Measurements from ENCODE around the gene PIK3R2.
A peak's percentile ranks its signal among the peaks of the same experiment; 100 is the strongest.
"Not testable (repeated sequence)": the region's sequence is repeated elsewhere in the genome, so short reads cannot be mapped to it uniquely, and the experiment has no call there.

The PIK3R2 gene

GRCh38 chr19:18152817-18153555, at the start of gene PIK3R2:
Gene PIK3R2, plus strand, starts transcription at chr19:18153163. Its CDS starts 2,717 bp downstream, at chr19:18155880.
- peak; percentile 96 to 99 for DNase-seq (ENCODE audit: low read depth in 2 of 2)

- no peak for DNase-seq (ENCODE audit: low read depth in 2 of 2)
These were observed 48.2 kb upstream of the PIK3R2 start for GRCh38 chr19:18104793-18105131.

GRCh38 chr19:18105259-18105658, 47.7 kb upstream of the PIK3R2 start:
- DNase-seq (ENCODE audit: low read depth in 2 of 2) = not testable (repeated sequence)

- no peak for DNase-seq (ENCODE audit: low read depth in 2 of 2)
These were observed 45.7 kb upstream of the PIK3R2 start for GRCh38 chr19:18107235-18107634.

GRCh38 chr19:18108897-18109296, 44.1 kb upstream of the PIK3R2 start:
- DNase-seq (ENCODE audit: low read depth in 2 of 2) = no peak

- DNase-seq (ENCODE audit: low read depth in 2 of 2) = no peak
These were observed 43.6 kb upstream of the PIK3R2 start for GRCh38 chr19:18109341-18109732.

GRCh38 chr19:18109733-18110608, 43.0 kb upstream of the PIK3R2 start:
- DNase-seq (ENCODE audit: low read depth in 2 of 2) = peak; percentile 37 to 61

GRCh38 chr19:18110609-18111232, 42.2 kb upstream of the PIK3R2 start:
- no peak for DNase-seq (ENCODE audit: low read depth in 2 of 2)

- peak; percentile 71 to 81 for DNase-seq (ENCODE audit: low read depth in 2 of 2)
These were observed 39.9 kb upstream of the PIK3R2 start for GRCh38 chr19:18112989-18113478.

- no peak for DNase-seq (ENCODE audit: low read depth in 2 of 2)
These were observed 39.1 kb upstream of the PIK3R2 start for GRCh38 chr19:18113827-18114226.

GRCh38 chr19:18114483-18114882, 38.5 kb upstream of the PIK3R2 start:
- DNase-seq (ENCODE audit: low read depth in 2 of 2) = no peak

- DNase-seq (ENCODE audit: low read depth in 2 of 2) = no peak
These were observed 35.6 kb upstream of the PIK3R2 start for GRCh38 chr19:18117364-18117691.

- DNase-seq (ENCODE audit: low read depth in 2 of 2) = peak; percentile 93 to 96
These were observed 35.1 kb upstream of the PIK3R2 start for GRCh38 chr19:18117692-18118378.

GRCh38 chr19:18118420-18119012, 34.4 kb upstream of the PIK3R2 start:
- DNase-seq (ENCODE audit: low read depth in 2 of 2) = no peak

GRCh38 chr19:18119013-18119716, 33.8 kb upstream of the PIK3R2 start:
- peak in 1 of 2 donors; percentile 36 for DNase-seq (ENCODE audit: low read depth in 2 of 2)

GRCh38 chr19:18119717-18120105, 33.3 kb upstream of the PIK3R2 start:
- peak; percentile 36 to 56 for DNase-seq (ENCODE audit: low read depth in 2 of 2)

GRCh38 chr19:18120127-18120526, 32.8 kb upstream of the PIK3R2 start:
- no peak for DNase-seq (ENCODE audit: low read depth in 2 of 2)

- no peak for DNase-seq (ENCODE audit: low read depth in 2 of 2)
These were observed 31.8 kb upstream of the PIK3R2 start for GRCh38 chr19:18121166-18121565.

GRCh38 chr19:18122424-18122823, 30.5 kb upstream of the PIK3R2 start:
- DNase-seq (ENCODE audit: low read depth in 2 of 2) = no peak

GRCh38 chr19:18122860-18123795, 29.8 kb upstream of the PIK3R2 start:
- DNase-seq (ENCODE audit: low read depth in 2 of 2) = no peak

All from stimulated activated CD4-positive, alpha-beta T cell treated with anti-CD3 and anti-CD28 coated beads, Interleukin-1b, Interleukin-23, amount 100 ng/mL, for 4 hours (primary cell).